ENCODE measurements around the gene DPP7.
"Not testable (repeated sequence)": the region's sequence is repeated elsewhere in the genome, so short reads cannot be mapped to it uniquely, and the experiment has no call there.

DPP7 gene

DNA sequence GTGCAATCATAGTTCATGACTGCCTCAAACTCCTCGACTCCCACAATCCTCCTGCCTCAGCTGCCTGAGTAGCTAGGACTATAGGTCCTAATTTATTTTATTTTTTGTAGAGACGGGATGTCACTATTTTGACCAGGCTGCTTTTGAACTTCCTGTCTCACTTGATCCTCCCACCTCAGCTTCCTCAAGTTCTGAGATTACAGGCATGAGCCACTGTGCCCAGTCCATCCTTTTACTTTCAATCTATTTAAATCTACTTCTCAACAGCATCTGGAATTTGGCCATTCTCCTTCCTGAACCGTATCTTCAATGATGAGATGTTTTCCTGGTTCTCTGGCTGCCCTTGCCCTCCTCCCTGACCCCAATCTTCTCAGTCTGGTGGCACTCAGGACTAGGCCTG, 12.3 kb upstream of the DPP7 start:
- Histone ChIP-seq H3K4me1 (ENCODE audit: insufficient read depth, insufficient read length) (no peaks in the 10 kb centered on the region), H3K9me3 (ENCODE audit: insufficient read depth, low read length) (no peaks in the 10 kb centered on the region), H3K9ac (ENCODE audit: insufficient read length, low read depth) (peak overlapping the region; percentile 1), H3K36me3 (ENCODE audit: insufficient read depth, insufficient read length, low read length) (no peaks in the 10 kb centered on the region), H3K4me3 (ENCODE audit: insufficient read length, low read depth) (no peak overlapping the region), H3K27me3 (ENCODE audit: insufficient read depth, insufficient read length) (peaks cover 14% of the 10 kb centered on the region)
- DNase-seq (ENCODE audit: low read depth, low spot score): no peak
- TF ChIP-seq SUZ12 (IDR thresholded peaks at IDR 0.05; ENCODE audit: extremely low read depth, insufficient read depth, insufficient read length): no peak
- no peak for TF ChIP-seq YY1 (IDR thresholded peaks at IDR 0.05; ENCODE audit: insufficient read depth, insufficient read length)
- TF ChIP-seq ZNF274 (IDR thresholded peaks at IDR 0.05; ENCODE audit: low read depth, low read length): no peak

DNA sequence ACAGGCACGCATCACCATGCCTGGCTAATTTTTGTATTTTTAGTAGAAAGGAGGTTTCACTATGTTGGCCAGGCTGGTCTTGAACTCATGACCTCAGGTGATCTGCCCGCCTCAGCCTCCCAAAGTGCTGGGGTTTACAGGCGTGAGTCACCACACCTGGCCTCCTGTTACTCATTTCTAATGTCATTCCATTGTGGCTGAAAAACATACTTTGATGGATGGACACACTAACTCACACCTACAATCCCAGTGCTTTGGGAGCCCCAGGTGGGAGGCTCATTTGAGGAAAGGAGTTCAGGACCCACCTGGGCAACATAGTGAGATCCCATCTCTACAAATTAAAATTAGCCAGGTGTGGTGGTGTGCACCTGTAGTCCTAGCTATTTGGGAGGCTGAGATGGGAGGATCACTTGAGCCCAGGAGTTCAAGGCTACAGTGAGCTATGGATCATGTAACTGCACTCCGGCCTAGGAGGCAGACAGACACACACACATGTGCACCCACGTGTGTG, 9.5 kb upstream of the DPP7 start:
- not testable (repeated sequence) for H3K27me3 ChIP-seq (ENCODE audit: insufficient read depth, insufficient read length); H3K36me3 ChIP-seq (ENCODE audit: insufficient read depth, insufficient read length, low read length); H3K4me1 ChIP-seq (ENCODE audit: insufficient read depth, insufficient read length); DNase-seq (ENCODE audit: low read depth, low spot score); H3K4me3 ChIP-seq (ENCODE audit: insufficient read length, low read depth); H3K9ac ChIP-seq (ENCODE audit: insufficient read length, low read depth); H3K9me3 ChIP-seq (ENCODE audit: insufficient read depth, low read length)

DNA sequence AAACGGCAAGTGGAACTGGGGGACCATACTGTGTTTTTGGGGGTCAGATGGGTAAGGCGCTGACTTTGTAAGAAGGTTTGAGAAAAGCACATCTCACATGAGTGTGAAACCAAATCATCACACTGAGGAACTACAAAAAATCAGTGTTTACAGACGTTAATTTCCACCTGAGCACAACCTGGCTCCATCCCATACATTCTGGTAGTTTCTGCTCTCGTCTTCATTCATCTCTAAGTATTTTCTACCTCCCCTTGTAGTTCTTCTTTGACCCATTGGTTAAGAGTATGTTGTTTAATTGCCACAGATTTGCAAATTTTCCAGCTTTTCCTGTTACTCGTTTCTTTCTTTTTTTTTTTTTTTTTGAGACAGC, 8.9 kb upstream of the DPP7 start:
- no peaks in the 10 kb centered on the region for H3K9me3 ChIP-seq (ENCODE audit: insufficient read depth, low read length)
- no peak for TF ChIP-seq SUZ12 (IDR thresholded peaks at IDR 0.05; ENCODE audit: extremely low read depth, insufficient read depth, insufficient read length)
- no peak for TF ChIP-seq YY1 (IDR thresholded peaks at IDR 0.05; ENCODE audit: insufficient read depth, insufficient read length)
- no peak for TF ChIP-seq ZNF274 (IDR thresholded peaks at IDR 0.05; ENCODE audit: low read depth, low read length)
- no peak for DNase-seq (ENCODE audit: low read depth, low spot score)
- no peak overlapping the region for H3K9ac ChIP-seq (ENCODE audit: insufficient read length, low read depth)
- H3K27me3 ChIP-seq (ENCODE audit: insufficient read depth, insufficient read length): no peaks in the 10 kb centered on the region
- H3K4me1 ChIP-seq (ENCODE audit: insufficient read depth, insufficient read length): no peaks in the 10 kb centered on the region
- H3K4me3 ChIP-seq (ENCODE audit: insufficient read length, low read depth): no peak overlapping the region
- H3K36me3 ChIP-seq (ENCODE audit: insufficient read depth, insufficient read length, low read length): no peaks in the 10 kb centered on the region

DNA sequence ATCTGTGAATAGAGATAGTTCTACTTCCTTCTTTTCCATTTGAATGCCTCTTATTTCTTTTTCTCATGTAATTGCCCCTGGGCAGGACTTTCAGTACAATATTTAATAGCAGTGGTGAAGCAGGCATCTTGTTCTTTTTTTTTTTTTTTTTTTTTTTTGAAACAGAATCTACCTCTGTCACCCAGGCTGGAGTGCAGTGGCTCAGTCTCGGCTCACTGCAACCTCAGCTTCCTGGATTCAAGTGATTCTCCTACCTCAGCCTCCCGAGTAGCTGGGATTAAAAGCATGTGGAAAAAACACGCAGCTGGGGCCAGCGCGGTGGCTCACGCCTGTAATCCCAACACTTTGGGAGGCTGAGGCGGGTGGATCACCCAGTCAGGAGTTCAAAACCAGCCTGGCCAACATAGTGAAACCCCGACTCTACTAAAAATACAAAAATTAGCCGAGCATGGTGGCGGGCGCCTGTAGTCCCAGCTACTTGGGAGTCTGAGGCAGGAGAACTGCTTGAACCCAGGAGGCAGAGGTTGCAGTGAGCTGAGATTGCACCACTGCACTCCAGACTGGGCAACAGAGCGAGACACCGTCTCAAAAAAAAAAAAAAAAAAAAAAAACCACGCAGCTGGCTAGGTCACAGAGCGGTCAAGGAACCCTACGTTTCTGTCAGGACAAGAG, 8.4 kb upstream of the DPP7 start:
- not testable (repeated sequence) for DNase-seq (ENCODE audit: low read depth, low spot score); H3K4me1 ChIP-seq (ENCODE audit: insufficient read depth, insufficient read length); H3K4me3 ChIP-seq (ENCODE audit: insufficient read length, low read depth); H3K9ac ChIP-seq (ENCODE audit: insufficient read length, low read depth); H3K36me3 ChIP-seq (ENCODE audit: insufficient read depth, insufficient read length, low read length); H3K9me3 ChIP-seq (ENCODE audit: insufficient read depth, low read length); H3K27me3 ChIP-seq (ENCODE audit: insufficient read depth, insufficient read length)

DNA sequence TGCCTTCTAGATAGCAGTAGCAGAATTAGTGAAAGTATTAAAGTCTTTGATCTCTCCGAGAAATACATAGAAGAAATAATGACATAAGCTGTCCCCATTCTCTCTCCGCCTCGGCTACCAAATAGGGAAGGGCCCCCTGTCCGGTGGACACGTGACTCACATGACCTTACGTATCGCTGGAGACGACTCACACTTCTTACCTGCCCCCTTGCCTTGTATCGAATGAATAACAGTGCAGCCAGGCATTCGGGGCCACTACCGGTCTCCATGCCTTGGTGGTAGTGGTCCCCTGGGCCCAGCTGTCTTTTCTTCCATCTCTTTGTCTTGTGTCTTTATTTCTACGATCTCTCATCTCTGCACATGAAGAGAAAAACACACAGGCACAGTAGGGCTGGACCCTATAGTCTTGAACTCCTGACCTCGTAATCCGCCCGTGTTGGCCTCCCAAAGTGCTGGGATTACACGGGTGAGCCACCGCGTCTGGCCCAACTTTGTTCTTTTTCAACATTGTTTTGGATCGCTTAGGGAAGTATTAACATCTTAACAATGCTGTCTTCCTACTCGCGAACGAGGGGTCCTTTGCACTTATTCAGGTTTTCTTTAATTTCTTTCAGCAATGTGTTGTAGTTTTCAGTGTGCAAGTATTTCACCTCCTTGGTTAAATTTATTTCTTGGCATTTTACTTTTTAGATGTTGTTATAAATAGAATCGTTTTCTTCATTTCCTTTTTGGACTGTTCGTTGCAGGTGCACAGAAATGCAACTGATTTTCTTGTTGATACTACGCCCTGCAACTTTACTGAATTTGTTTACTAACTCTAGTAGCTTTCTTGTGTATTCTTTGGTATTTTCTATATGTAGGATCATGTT, 7.6 kb upstream of the DPP7 start:
- not testable (repeated sequence) for H3K9ac ChIP-seq (ENCODE audit: insufficient read length, low read depth); H3K4me1 ChIP-seq (ENCODE audit: insufficient read depth, insufficient read length); H3K27me3 ChIP-seq (ENCODE audit: insufficient read depth, insufficient read length); H3K4me3 ChIP-seq (ENCODE audit: insufficient read length, low read depth); H3K9me3 ChIP-seq (ENCODE audit: insufficient read depth, low read length); H3K36me3 ChIP-seq (ENCODE audit: insufficient read depth, insufficient read length, low read length); DNase-seq (ENCODE audit: low read depth, low spot score)

DNA sequence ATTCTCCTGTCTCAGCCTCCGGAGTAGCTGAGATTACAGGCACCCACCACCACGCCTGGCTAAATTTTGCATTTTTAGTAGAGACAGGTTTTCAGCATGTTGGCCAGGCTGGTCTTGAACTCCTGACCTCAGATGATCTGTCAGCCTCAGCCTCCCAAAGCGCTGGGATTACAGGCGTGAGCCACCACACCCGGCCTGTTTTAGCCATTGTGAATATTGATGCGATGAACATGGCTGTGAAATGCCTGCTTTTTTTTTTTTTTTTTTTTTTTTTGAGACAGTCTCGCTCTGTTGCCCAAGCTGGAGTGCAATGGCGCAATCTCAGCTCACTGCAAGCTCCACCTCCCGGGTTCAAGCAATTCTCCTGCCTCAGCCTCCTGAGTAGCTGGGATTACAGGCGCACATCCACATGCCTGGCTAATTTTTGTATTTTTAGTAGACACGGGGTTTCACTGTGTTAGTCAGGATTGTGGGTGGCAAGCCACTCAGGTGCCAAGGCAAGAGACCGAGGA, 3.6 kb upstream of the DPP7 start:
- H3K36me3 ChIP-seq (ENCODE audit: insufficient read depth, insufficient read length, low read length); H3K9ac ChIP-seq (ENCODE audit: insufficient read length, low read depth); H3K4me3 ChIP-seq (ENCODE audit: insufficient read length, low read depth); DNase-seq (ENCODE audit: low read depth, low spot score); H3K9me3 ChIP-seq (ENCODE audit: insufficient read depth, low read length); H3K4me1 ChIP-seq (ENCODE audit: insufficient read depth, insufficient read length): not testable (repeated sequence)
- H3K27me3 ChIP-seq (ENCODE audit: insufficient read depth, insufficient read length): peaks cover 22% of the 10 kb centered on the region

DNA sequence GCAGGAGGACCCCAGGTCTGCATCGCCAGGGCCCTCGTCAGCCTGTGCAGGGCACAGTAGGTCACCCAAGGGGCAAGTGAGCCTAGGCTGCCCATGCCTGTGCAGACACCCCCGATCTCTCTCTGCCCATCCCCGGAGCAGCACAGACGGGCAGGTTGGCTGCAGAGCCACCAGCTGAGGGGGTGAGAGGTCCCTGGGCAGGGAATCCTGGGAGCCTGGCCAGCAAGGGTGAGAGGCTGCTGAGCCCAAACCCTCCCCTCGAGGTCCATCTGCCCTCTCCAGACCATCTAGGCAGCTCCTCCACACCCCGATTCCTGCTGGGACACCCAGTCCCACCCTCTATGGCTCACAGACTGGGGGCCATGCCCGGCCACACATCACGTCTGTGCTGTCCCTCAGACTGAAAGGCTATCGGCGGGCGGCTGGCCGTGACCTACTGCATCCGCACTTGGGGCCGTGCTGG, 2.8 kb upstream of the DPP7 start:
- no peak for DNase-seq (ENCODE audit: low read depth, low spot score)
- H3K27me3 ChIP-seq (ENCODE audit: insufficient read depth, insufficient read length): peaks cover 26% of the 10 kb centered on the region
- H3K4me1 ChIP-seq (ENCODE audit: insufficient read depth, insufficient read length): peaks cover 7% of the 10 kb centered on the region
- H3K36me3 ChIP-seq (ENCODE audit: insufficient read depth, insufficient read length, low read length): peaks cover 11% of the 10 kb centered on the region
- peak overlapping the region; percentile 42 for H3K9ac ChIP-seq (ENCODE audit: insufficient read length, low read depth)
- TF ChIP-seq SUZ12 (IDR thresholded peaks at IDR 0.05; ENCODE audit: extremely low read depth, insufficient read depth, insufficient read length) (no peak), YY1 (IDR thresholded peaks at IDR 0.05; ENCODE audit: insufficient read depth, insufficient read length) (no peak), ZNF274 (IDR thresholded peaks at IDR 0.05; ENCODE audit: low read depth, low read length) (no peak)
- H3K4me3 ChIP-seq (ENCODE audit: insufficient read length, low read depth): no peak overlapping the region
- H3K9me3 ChIP-seq (ENCODE audit: insufficient read depth, low read length): no peaks in the 10 kb centered on the region
